ENCODE results near the gene PHYKPL. TPM values are rescaled to one million over a fixed set of nuclear protein-coding genes. Genes with fewer than 3 reads are reported as not detected.
"Not testable (repeated sequence)": the region's sequence is repeated elsewhere in the genome, so short reads cannot be mapped to it uniquely, and the experiment has no call there.

The PHYKPL gene
- polyA plus RNA-seq, 6 donors from 2014 or later: 42.4 to 72.9 (median 53.3) TPM

DNA sequence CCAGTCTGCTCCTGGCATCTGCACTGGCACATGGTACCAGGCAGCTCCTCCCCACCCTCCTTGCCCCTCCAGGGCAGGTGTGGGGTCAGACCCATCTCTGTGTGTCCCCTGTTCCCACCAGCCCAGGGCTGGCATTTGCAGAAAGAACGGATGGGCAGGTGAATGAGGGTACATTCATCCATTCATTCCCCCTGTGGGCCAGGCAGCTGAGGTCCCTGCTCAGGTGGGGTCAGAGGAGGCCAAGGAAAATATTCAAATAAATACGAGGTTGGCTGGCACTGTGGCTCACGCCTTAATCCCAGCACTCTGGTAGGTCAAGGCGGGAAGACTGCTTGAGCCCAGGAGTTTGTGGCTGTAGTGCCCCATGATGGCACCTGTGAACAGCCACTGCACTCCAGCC, 25.0 kb upstream of the PHYKPL start:
- Mint-ChIP-seq H3K9me3 (peaks cover 0 to 2% (median 0%) of the 10 kb centered on the region in 7 donors), H3K27ac (no peak overlapping the region), H3K4me1 (peaks cover 3 to 15% (median 4%) of the 10 kb centered on the region in 3 donors), H3K4me3 (no peak overlapping the region), H3K36me3 (peaks cover 0 to 4% of the 10 kb centered on the region in 2 donors), H3K27me3 (no peaks in the 10 kb centered on the region)
- ATAC-seq (ENCODE audit: low read depth in 2 of 2) (no peak), DNase-seq (no peak)

DNA sequence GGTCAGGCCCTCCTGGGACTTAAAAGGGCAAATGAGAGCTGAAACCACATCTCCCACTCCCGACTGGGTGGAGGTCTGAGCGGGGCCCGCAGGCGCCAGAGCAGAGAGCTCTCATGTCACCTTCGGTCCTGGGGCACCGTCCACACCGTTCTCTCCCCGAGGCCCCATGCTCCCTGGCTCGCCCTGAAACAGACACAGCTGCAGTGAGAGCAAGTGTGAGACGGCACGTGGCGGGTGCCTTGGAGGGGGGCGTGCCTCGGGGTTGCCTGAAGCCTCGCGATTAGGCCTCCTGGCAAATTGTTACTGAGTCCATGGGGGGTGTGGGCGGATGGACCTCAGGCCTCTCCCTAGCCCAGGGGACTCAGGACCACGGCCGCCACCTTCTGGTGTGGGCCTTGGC, 24.1 kb upstream of the PHYKPL start:
- peaks cover 6 to 24% (median 12%) of the 10 kb centered on the region in 3 donors for H3K4me1 Mint-ChIP-seq
- H3K27me3 Mint-ChIP-seq: no peaks in the 10 kb centered on the region
- ATAC-seq (ENCODE audit: low read depth in 2 of 2) (no peak), DNase-seq (no peak)
- H3K4me3 Mint-ChIP-seq: no peak overlapping the region
- H3K27ac Mint-ChIP-seq: peak overlapping the region in 1 of 6 donors; percentile 86
- H3K36me3 Mint-ChIP-seq: no peaks in the 10 kb centered on the region
- H3K9me3 Mint-ChIP-seq: no peaks in the 10 kb centered on the region

GRCh38 chr5:178253632-178254031, 21.0 kb upstream of the PHYKPL start:
- not testable (repeated sequence) for H3K36me3 Mint-ChIP-seq; H3K27me3 Mint-ChIP-seq; H3K4me3 Mint-ChIP-seq; DNase-seq; H3K9me3 Mint-ChIP-seq; ATAC-seq (ENCODE audit: low read depth in 2 of 2)
- Mint-ChIP-seq H3K27ac (peak overlapping the region in 1 of 6 donors; percentile 9), H3K4me1 (peaks cover 12 to 50% (median 28%) of the 10 kb centered on the region in 3 donors)

GRCh38 chr5:178252258-178252657, 19.7 kb upstream of the PHYKPL start:
- peaks cover 12 to 56% (median 28%) of the 10 kb centered on the region in 3 donors for H3K4me1 Mint-ChIP-seq
- H3K36me3 Mint-ChIP-seq: no peaks in the 10 kb centered on the region
- peak overlapping the region in 1 of 6 donors; percentile 22 for H3K27ac Mint-ChIP-seq
- ATAC-seq (ENCODE audit: low read depth in 2 of 2): no peak
- H3K4me3 Mint-ChIP-seq: peak overlapping the region in 3 of 8 donors; percentile 40 to 62 (median 42)
- no peaks in the 10 kb centered on the region for H3K27me3 Mint-ChIP-seq
- no peaks in the 10 kb centered on the region for H3K9me3 Mint-ChIP-seq
- no peak for DNase-seq

DNA sequence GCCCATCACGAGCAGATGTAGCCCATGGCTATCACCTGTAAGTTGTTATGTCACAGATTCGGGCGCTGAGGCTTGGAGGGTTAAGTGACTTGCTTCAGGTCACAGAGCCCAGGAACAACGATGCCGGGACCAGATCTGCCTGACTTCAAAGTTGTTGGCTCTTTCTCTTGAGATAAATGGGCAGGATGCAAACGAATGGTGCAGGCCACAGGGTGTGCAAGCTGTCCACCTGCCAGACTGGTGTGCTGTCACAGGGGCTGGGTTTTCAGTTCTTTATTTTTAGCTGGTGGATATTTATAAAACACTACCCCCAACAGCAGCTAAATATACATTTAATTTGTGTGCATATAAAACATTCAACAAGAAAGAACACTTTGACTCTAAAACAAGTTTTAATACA, 17.7 kb upstream of the PHYKPL start:
- Mint-ChIP-seq H3K9me3 (no peaks in the 10 kb centered on the region), H3K27ac (peak overlapping the region in 1 of 6 donors; percentile 91), H3K4me3 (peak overlapping the region in 5 of 8 donors; percentile 31 to 83 (median 56)), H3K4me1 (peaks cover 12 to 65% (median 36%) of the 10 kb centered on the region in 3 donors), H3K36me3 (no peaks in the 10 kb centered on the region), H3K27me3 (no peaks in the 10 kb centered on the region)
- no peak for ATAC-seq (ENCODE audit: low read depth in 2 of 2)
- DNase-seq: no peak

DNA sequence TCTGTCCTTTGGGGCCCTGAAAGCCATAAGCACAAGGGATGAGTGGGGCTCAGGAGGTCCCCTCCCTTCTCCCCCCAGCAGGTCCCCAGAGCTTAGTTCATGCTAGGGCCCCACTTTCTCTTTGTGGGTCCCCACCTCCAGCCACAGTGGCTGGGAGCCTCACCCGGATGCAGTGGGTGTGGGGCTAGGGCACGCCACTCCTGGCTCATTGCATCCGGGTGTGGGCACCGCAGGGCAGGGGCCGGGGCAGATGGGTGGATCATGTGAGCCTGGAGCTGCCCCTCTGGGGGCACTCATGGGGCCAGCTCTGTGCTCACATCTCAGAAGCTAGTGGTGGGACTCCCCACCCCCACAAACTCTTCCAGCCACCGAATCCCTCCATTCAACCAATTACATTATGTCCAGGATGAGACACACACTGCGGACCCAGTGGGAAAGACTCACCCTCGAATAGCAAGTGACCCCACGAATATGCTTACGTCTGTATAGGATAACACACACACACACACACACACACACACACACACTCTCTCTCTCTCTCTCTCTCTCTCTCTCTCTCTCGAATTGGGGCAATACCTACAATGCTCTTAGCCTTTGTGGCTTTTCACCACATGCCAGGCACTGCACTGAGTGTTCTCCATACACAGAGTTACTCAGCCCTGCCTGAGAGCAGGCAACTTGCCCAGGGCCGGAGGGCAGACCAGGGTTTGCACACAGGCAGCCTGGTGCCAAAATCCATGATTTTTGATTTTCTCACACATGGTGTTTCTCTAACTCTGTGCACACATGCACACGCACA, 16.8 kb upstream of the PHYKPL start:
- H3K9me3 Mint-ChIP-seq: no peaks in the 10 kb centered on the region
- DNase-seq (no peak), ATAC-seq (ENCODE audit: low read depth in 2 of 2) (peak; percentile 37 to 56)
- peaks cover 12 to 58% (median 36%) of the 10 kb centered on the region in 3 donors for H3K4me1 Mint-ChIP-seq
- H3K27me3 Mint-ChIP-seq: no peaks in the 10 kb centered on the region
- H3K27ac Mint-ChIP-seq: peak overlapping the region in 4 of 6 donors; percentile 55 to 97 (median 92)
- no peaks in the 10 kb centered on the region for H3K36me3 Mint-ChIP-seq
- H3K4me3 Mint-ChIP-seq: peak overlapping the region in 5 of 8 donors; percentile 56 to 85 (median 68)

GRCh38 chr5:178248750-178249149, 16.1 kb upstream of the PHYKPL start:
- Mint-ChIP-seq H3K4me1 (peaks cover 12 to 56% (median 36%) of the 10 kb centered on the region in 3 donors), H3K27me3 (no peaks in the 10 kb centered on the region), H3K4me3 (peak overlapping the region in 3 of 8 donors; percentile 47 to 69 (median 56)), H3K9me3 (no peaks in the 10 kb centered on the region), H3K27ac (peak overlapping the region in 1 of 6 donors; percentile 33), H3K36me3 (no peaks in the 10 kb centered on the region)
- DNase-seq (no peak), ATAC-seq (ENCODE audit: low read depth in 2 of 2) (no peak)

GRCh38 chr5:178247481-178248456, 15.2 kb upstream of the PHYKPL start:
- no peaks in the 10 kb centered on the region for H3K36me3 Mint-ChIP-seq
- H3K4me3 Mint-ChIP-seq: peak overlapping the region in 2 of 8 donors; percentile 21 to 22
- no peak overlapping the region for H3K27ac Mint-ChIP-seq
- H3K4me1 Mint-ChIP-seq: peaks cover 12 to 54% (median 33%) of the 10 kb centered on the region in 3 donors
- no peaks in the 10 kb centered on the region for H3K27me3 Mint-ChIP-seq
- DNase-seq (no peak), ATAC-seq (ENCODE audit: low read depth in 2 of 2) (no peak)
- no peaks in the 10 kb centered on the region for H3K9me3 Mint-ChIP-seq

DNA sequence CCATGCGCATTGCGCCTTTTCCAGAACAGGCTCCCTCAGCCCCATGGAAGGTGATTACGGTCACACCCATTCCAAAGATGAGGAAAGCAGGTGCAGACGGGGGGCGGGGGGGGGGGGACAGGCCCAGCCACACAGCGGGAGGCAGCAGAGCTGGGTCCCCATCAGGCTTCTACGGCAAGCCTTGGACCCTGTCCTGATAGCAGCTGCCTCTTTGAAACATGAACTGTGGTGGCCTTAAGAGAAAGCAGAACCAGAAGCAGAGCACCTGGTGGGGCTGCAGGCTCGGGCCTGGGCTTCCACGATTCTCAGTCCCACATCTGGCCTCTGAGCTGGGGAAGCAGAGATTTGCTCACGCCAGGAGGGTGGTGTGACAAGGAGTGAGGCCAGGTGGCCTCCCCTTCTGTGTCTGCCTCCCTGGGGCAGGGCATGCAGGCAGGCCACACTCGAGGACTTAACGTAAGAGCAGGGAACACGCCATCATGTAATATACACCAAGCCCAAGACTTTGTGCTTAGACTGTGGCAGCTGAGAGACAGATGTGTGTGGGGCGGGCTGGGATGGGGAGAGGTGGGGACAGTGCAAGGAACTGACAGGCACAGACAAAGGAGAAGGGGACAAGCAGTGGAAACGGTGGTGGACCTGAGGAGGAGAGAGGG, 14.2 kb upstream of the PHYKPL start:
- peaks cover 13 to 48% (median 30%) of the 10 kb centered on the region in 3 donors for H3K4me1 Mint-ChIP-seq
- no peaks in the 10 kb centered on the region for H3K36me3 Mint-ChIP-seq
- DNase-seq (no peak), ATAC-seq (ENCODE audit: low read depth in 2 of 2) (no peak)
- no peaks in the 10 kb centered on the region for H3K9me3 Mint-ChIP-seq
- no peaks in the 10 kb centered on the region for H3K27me3 Mint-ChIP-seq
- peak overlapping the region in 1 of 6 donors; percentile 61 for H3K27ac Mint-ChIP-seq
- H3K4me3 Mint-ChIP-seq: no peak overlapping the region

DNA sequence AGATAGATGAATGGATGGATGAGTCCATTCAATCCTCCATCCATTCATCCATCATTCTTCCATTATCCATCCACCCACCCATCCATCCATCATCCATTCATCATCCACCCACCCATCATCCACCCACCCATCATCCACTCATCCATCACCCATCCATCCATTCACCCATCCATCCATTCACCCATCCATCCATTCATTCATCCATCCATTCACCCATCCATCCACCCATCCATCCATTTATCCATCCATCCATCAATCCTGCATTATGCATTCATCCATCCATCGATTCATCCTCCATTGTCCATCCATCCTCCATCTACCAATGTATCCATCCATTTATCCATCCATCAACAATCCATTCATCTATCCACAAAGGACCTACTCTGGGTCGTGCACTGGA, 12.8 kb upstream of the PHYKPL start:
- Mint-ChIP-seq H3K4me3 (no peak overlapping the region), H3K4me1 (peaks cover 21 to 48% (median 41%) of the 10 kb centered on the region in 3 donors), H3K27me3 (no peaks in the 10 kb centered on the region), H3K27ac (no peak overlapping the region), H3K9me3 (no peaks in the 10 kb centered on the region), H3K36me3 (no peaks in the 10 kb centered on the region)
- DNase-seq (no peak), ATAC-seq (ENCODE audit: low read depth in 2 of 2) (no peak)

- no peaks in the 10 kb centered on the region for H3K27me3 Mint-ChIP-seq
- H3K4me1 Mint-ChIP-seq: peaks cover 21 to 46% (median 41%) of the 10 kb centered on the region in 3 donors
- H3K27ac Mint-ChIP-seq: no peak overlapping the region
- H3K36me3 Mint-ChIP-seq: no peaks in the 10 kb centered on the region
- no peak overlapping the region for H3K4me3 Mint-ChIP-seq
- no peaks in the 10 kb centered on the region for H3K9me3 Mint-ChIP-seq
- DNase-seq: no peak
- ATAC-seq (ENCODE audit: low read depth in 2 of 2): no peak
Measured at GRCh38 chr5:178244576-178244975, 12.0 kb upstream of the PHYKPL start.

DNA sequence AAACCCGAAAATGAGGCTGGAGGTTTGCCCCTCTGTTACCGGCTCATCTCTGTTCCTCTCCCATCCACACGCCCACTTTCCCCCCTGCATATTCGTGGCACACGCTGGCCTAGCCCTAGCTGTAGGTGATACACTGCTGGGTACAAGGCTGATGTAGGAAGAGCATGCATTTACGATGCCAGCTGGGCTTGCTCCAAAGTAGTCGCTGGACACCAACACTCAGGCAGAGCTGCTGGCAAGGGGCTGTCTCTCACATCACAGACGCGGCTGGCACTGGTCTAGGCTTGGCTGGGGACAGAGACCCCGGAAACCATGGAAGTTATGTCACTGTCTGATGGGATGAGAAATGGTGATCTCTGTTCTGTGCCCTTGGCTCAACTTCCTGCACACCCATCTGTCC, 9.8 kb upstream of the PHYKPL start:
- no peaks in the 10 kb centered on the region for H3K27me3 Mint-ChIP-seq
- no peak for ATAC-seq (ENCODE audit: low read depth in 2 of 2)
- DNase-seq: no peak
- peaks cover 21 to 50% (median 41%) of the 10 kb centered on the region in 3 donors for H3K4me1 Mint-ChIP-seq
- H3K9me3 Mint-ChIP-seq: no peaks in the 10 kb centered on the region
- no peaks in the 10 kb centered on the region for H3K36me3 Mint-ChIP-seq
- H3K27ac Mint-ChIP-seq: peak overlapping the region in 3 of 6 donors; percentile 9 to 70 (median 47)
- H3K4me3 Mint-ChIP-seq: peak overlapping the region in 6 of 8 donors; percentile 5 to 73 (median 54)
